HepG2 (cell line): ENCODE results near the gene RESP18. TPM values are rescaled to one million over a fixed set of nuclear protein-coding genes. Genes with fewer than 3 reads are reported as not detected.

Experiments
- BCL3 ChIP-seq: sonication (generic); formaldehyde crosslinking; IDR thresholded peaks from 2 replicates; pipeline ENCODE4 v1.5.1; 2020; ENCODE audit warnings: mild to moderate bottlenecking, missing genetic modification reagents, moderate library complexity
- CHD4 ChIP-seq: fragments of 200-600 bp; sonication (generic); IDR thresholded peaks from 2 replicates; pipeline ENCODE4 v1.7.0; 2017; ENCODE audit warnings: mild to moderate bottlenecking, low read length, borderline replicate concordance
- EP300 ChIP-seq, 3 experiments: sonication (generic) in 1 of 3; formaldehyde crosslinking in 1 of 3; IDR thresholded peaks; 2 replicates each; pipeline versions ENCODE4 v1.5.1 to v1.6.1; 2011 to 2020; ENCODE audit warnings: low read depth in 2 of 3, low read length in 2 of 3, borderline replicate concordance in 1 of 3, improper control_type of control experiment in 1 of 3, mild to moderate bottlenecking in 1 of 3, missing genetic modification reagents in 1 of 3, moderate library complexity in 1 of 3
- MAFF ChIP-seq: IDR thresholded peaks from 2 replicates; pipeline ENCODE4 v1.6.1; 2011; ENCODE audit warnings: low read depth, low read length, improper control_type of control experiment
- MTA3 ChIP-seq: sonication (generic); formaldehyde crosslinking; IDR thresholded peaks from 2 replicates; pipeline ENCODE4 v1.4.0; 2020; ENCODE audit warnings: missing genetic modification reagents
- NCOA5 ChIP-seq: sonication (generic); formaldehyde crosslinking; IDR thresholded peaks from 2 replicates; pipeline ENCODE4 v1.4.0; 2020; ENCODE audit warnings: missing genetic modification reagents
- SMC3 ChIP-seq: IDR thresholded peaks from 2 replicates; pipeline ENCODE4 v1.6.1; 2011; ENCODE audit warnings: low read length, improper control_type of control experiment
- TCF12 ChIP-seq, 2 experiments: fragments of 450-650 bp in 1 of 2; sonication (generic) in 1 of 2; formaldehyde crosslinking in 1 of 2; IDR thresholded peaks; 2 replicates each; pipeline versions ENCODE4 v1.6.1 to v1.8.0; 2017 to 2022; ENCODE audit warnings: antibody characterized with exemption in 1 of 2, mild to moderate bottlenecking in 1 of 2, missing genetic modification reagents in 1 of 2, moderate library complexity in 1 of 2
- TGIF2 ChIP-seq: IDR thresholded peaks from 2 replicates; pipeline ENCODE4 v1.6.1; 2016; ENCODE audit warnings: control low read depth, missing compliant biosample characterization
- THRA ChIP-seq: sonication (generic); formaldehyde crosslinking; IDR thresholded peaks from 2 replicates; pipeline ENCODE4 v1.4.0; 2020; ENCODE audit warnings: missing genetic modification reagents, borderline replicate concordance
- TRIM24 ChIP-seq: sonication (generic); formaldehyde crosslinking; IDR thresholded peaks from 2 replicates; pipeline ENCODE4 v1.8.0; 2022; ENCODE audit warnings: mild to moderate bottlenecking, missing genetic modification reagents
- ZMYM2 ChIP-seq: sonication (generic); formaldehyde crosslinking; IDR thresholded peaks from 2 replicates; pipeline ENCODE4 v1.8.0; 2022; ENCODE audit warnings: mild to moderate bottlenecking, missing genetic modification reagents
- ZNF333 ChIP-seq: sonication (generic); formaldehyde crosslinking; IDR thresholded peaks from 2 replicates; pipeline ENCODE4 v1.4.0; 2020; ENCODE audit warnings: mild to moderate bottlenecking, missing genetic modification reagents, borderline replicate concordance
- ZNF383 ChIP-seq: sonication (generic); formaldehyde crosslinking; IDR thresholded peaks from 2 replicates; pipeline ENCODE4 v1.4.0; 2020; ENCODE audit warnings: missing genetic modification reagents, mild to moderate bottlenecking, borderline replicate concordance
- ZNF431 ChIP-seq: sonication (generic); formaldehyde crosslinking; IDR thresholded peaks from 2 replicates; pipeline ENCODE4 v1.9.0; 2022; ENCODE audit warnings: missing genetic modification reagents, low read depth, mild to moderate bottlenecking, borderline replicate concordance
- ZNF720 ChIP-seq: sonication (generic); formaldehyde crosslinking; IDR thresholded peaks from 2 replicates; pipeline ENCODE4 v1.4.0; 2020; ENCODE audit warnings: missing genetic modification reagents
- ZNF83 ChIP-seq: sonication (generic); formaldehyde crosslinking; IDR thresholded peaks from 2 replicates; pipeline ENCODE4 v1.4.0; 2020; ENCODE audit warnings: missing genetic modification reagents, mild to moderate bottlenecking, borderline replicate concordance
- polyA plus RNA-seq, 8 experiments: library from polyadenylated mRNA; depleted of rRNA in 3 of 8; stranded (reverse) in 7 of 8; unstranded in 1 of 8; fragments of >200 nt; fragmentation: Illumina TruSeq in 4 of 8; extraction: Trizol in 4 of 8; gene quantifications; 2 replicates each; pipeline versions ENCODE4 v1.2.1 to v1.2.3, GENCODE V29; 2011 to 2016; ENCODE audit warnings: low read depth in 4 of 8, missing spikeins in 1 of 8, mixed read lengths in 1 of 8; ENCODE audit not compliant: insufficient read depth in 1 of 8
- total RNA-seq, 5 experiments: library from RNA; depleted of rRNA; stranded (reverse); fragments of >200 nt; fragmentation: Illumina TruSeq; extraction: Trizol; gene quantifications; 2 replicates each; pipeline ENCODE4 v1.2.3, GENCODE V29; 2016; ENCODE audit warnings: low read depth in 1 of 5
- TF ChIP-seq, protein P1 (sequence below): sonication (generic); formaldehyde crosslinking; IDR thresholded peaks from 2 replicates; pipeline ENCODE4 v1.4.0; 2020; ENCODE audit warnings: missing genetic modification reagents, borderline replicate concordance
- TF ChIP-seq, protein P2 (sequence below): sonication (generic); formaldehyde crosslinking; IDR thresholded peaks from 2 replicates; pipeline ENCODE4 v1.5.0; 2020; ENCODE audit warnings: missing genetic modification reagents, mild to moderate bottlenecking, borderline replicate concordance
- TF ChIP-seq, protein P3 (sequence below): sonication (generic); formaldehyde crosslinking; IDR thresholded peaks from 2 replicates; pipeline ENCODE4 v1.4.0; 2020; ENCODE audit warnings: missing genetic modification reagents

The RESP18 gene
- total and polyA plus RNA-seq, 2 of the 13 experiments (the other 11 are each of a cell fraction or from before 2014, with no cell fraction given): not detected

DNA sequence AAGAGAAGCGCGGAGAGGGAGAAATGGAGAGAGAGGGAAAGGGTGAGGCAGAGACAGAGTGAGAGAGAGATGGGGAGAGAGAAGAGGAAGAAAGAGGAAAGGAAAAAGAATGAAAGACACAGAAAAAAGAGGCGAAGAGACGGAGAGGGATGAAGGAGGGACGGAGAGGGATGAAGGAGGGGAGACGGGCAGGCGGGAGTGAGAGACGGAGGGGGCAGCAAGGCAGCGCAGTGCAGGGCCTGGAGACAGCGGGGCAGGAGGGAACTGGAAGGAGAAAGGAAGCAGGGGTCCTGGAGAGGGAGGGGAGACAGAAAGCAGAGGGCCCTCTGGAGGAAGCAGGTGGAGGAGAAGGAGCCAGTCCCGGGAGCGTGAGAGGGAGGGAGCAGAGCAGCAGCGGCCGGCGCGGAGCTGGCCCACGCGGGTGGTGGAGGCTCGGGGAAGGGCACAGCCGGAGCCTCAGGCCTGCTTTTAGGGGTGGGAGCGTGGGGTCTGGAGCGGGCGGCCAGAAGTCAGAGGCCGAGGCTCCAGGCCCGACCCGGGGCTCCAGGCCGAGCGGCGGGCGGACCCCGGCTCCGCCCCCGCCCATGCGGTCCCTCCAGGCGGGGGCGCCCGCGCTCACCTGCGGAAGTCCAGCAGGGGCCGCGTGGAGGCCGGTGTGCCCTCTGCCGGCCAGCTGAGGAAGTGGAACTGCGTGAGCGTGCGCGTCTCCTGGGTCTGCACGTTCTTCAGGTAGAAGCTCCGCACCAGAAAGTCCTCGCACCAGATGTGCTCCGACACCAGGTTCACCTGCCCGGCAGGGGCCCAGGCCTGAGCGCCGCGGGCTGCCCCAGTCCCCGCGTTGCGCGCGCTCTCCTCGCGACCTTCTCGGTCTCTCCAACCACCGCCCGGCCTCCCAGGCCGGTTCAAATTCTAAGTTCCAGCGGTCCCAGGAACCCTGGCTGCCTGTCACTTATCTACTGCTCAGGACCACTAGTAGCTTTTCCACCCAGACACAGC, 37.9 kb downstream of the RESP18 start (continued):
- TF ChIP-seq THRA (peak; percentile 68; the same call in 1 of the 2 replicates), TCF12 (IDR thresholded peaks at IDR 0.05) (no peak), TCF12 (CRISPR knock-in tag; IDR thresholded peaks at IDR 0.05) (peak; percentile 83; the same call in 1 of the 2 replicates), NCOA5 (CRISPR knock-in tag) (no peak), TGIF2 (0 out of 2 replicates have a peak, but pooled peaks have one; percentile 34), ZNF83 (CRISPR knock-in tag) (no peak), SMC3 (peak; percentile 55; the same call in 1 of the 2 replicates), ZNF383 (CRISPR knock-in tag) (no peak), BCL3 (peak; percentile 83; the same call in 1 of the 2 replicates), TRIM24 (no peak), EP300 (IDR thresholded peaks at IDR 0.05; ENCODE audit: low read depth in 2 of 2, low read length in 2 of 2) (peak; percentile 48 to 53; a peak in 1 of 4 replicates), EP300 (CRISPR knock-in tag; IDR thresholded peaks at IDR 0.05; ENCODE audit: borderline replicate concordance) (no peak), ZNF333 (CRISPR knock-in tag) (no peak), ZNF431 (CRISPR knock-in tag) (0 out of 2 replicates have a peak, but pooled peaks have one; percentile 43), MAFF (no peak), CHD4 (no peak), ZMYM2 (CRISPR knock-in tag) (no peak), ZNF720 (CRISPR knock-in tag) (0 out of 2 replicates have a peak, but pooled peaks have one; percentile 23), MTA3 (CRISPR knock-in tag) (no peak)
- TF ChIP-seq, protein P1, sequence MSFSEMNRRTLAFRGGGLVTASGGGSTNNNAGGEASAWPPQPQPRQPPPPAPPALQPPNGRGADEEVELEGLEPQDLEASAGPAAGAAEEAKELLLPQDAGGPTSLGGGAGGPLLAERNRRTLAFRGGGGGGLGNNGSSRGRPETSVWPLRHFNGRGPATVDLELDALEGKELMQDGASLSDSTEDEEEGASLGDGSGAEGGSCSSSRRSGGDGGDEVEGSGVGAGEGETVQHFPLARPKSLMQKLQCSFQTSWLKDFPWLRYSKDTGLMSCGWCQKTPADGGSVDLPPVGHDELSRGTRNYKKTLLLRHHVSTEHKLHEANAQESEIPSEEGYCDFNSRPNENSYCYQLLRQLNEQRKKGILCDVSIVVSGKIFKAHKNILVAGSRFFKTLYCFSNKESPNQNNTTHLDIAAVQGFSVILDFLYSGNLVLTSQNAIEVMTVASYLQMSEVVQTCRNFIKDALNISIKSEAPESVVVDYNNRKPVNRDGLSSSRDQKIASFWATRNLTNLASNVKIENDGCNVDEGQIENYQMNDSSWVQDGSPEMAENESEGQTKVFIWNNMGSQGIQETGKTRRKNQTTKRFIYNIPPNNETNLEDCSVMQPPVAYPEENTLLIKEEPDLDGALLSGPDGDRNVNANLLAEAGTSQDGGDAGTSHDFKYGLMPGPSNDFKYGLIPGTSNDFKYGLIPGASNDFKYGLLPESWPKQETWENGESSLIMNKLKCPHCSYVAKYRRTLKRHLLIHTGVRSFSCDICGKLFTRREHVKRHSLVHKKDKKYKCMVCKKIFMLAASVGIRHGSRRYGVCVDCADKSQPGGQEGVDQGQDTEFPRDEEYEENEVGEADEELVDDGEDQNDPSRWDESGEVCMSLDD (CRISPR knock-in tag): 0 out of 2 replicates have a peak, but pooled peaks have one; percentile 22
- TF ChIP-seq, protein P2, sequence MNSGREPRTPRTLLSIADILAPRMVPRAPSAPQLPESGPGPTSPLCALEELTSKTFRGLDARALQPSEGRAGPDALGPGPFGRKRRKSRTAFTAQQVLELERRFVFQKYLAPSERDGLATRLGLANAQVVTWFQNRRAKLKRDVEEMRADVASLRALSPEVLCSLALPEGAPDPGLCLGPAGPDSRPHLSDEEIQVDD: no peak
- TF ChIP-seq, protein P3, sequence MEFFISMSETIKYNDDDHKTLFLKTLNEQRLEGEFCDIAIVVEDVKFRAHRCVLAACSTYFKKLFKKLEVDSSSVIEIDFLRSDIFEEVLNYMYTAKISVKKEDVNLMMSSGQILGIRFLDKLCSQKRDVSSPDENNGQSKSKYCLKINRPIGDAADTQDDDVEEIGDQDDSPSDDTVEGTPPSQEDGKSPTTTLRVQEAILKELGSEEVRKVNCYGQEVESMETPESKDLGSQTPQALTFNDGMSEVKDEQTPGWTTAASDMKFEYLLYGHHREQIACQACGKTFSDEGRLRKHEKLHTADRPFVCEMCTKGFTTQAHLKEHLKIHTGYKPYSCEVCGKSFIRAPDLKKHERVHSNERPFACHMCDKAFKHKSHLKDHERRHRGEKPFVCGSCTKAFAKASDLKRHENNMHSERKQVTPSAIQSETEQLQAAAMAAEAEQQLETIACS (CRISPR knock-in tag): peak; percentile 83
